ENCODE results near the gene TMEM201. TPM values are rescaled to one million over a fixed set of nuclear protein-coding genes. Genes with fewer than 3 reads are reported as not detected.

The TMEM201 gene
- total and polyA plus RNA-seq, 2 of the 8 experiments (the other 6 are each of a cell fraction or from before 2014, with no cell fraction given): 8.2 to 27.1 TPM

GRCh38 chr1:9600861-9601834 is 12.4 kb downstream of the TMEM201 start:
- Histone ChIP-seq H4K5ac (ENCODE audit: insufficient read length, low read depth, low read length) (no peak overlapping the region), H3K9ac (replicated peaks in 1 of 4; ENCODE audit: extremely low read depth in 1 of 4, low read depth in 3 of 4, low read length in 3 of 4) (no peak overlapping the region), H3K18ac (ENCODE audit: extremely low read depth, low read length) (no peak overlapping the region), H2BK12ac (ENCODE audit: low read depth, low read length) (no peak overlapping the region), H3K56ac (replicated peaks; ENCODE audit: insufficient read length, low read depth, low read length) (no peak overlapping the region), H2BK15ac (ENCODE audit: low read length) (no peak overlapping the region), H4K8ac (ENCODE audit: extremely low read depth, insufficient read depth, low read length) (no peak overlapping the region), H3K23me2 (ENCODE audit: low read depth, low read length) (no peaks in the 10 kb centered on the region), H3K36me3 (ENCODE audit: control insufficient read depth in 2 of 4, insufficient read depth in 4 of 4, low read length in 3 of 4) (peaks cover 6 to 28% (median 19%) of the 10 kb centered on the region in 4 experiments; a peak in 7 of 8 replicates), H3K79me1 (ENCODE audit: low read depth, low read length) (peaks cover 4% of the 10 kb centered on the region), H3K4ac (replicated peaks; ENCODE audit: insufficient read length, low read depth, low read length) (no peak overlapping the region), H3K4me1 (replicated peaks in 1 of 4; ENCODE audit: control insufficient read depth in 3 of 4, insufficient read depth in 4 of 4, low read length in 3 of 4) (no peaks in the 10 kb centered on the region; a peak in 1 of 7 replicates), H2BK20ac (ENCODE audit: low read length) (no peak overlapping the region), H2BK120ac (replicated peaks; ENCODE audit: low read depth, low read length) (no peak overlapping the region), H3K4me3 (ENCODE audit: extremely low read depth in 1 of 4, insufficient read depth in 2 of 4, low read depth in 3 of 4, low read length in 4 of 4) (no peak overlapping the region), H3K9me3 (ENCODE audit: insufficient read depth in 2 of 2, low read depth in 1 of 2, low read length in 1 of 2) (no peaks in the 10 kb centered on the region), H3K27ac (ENCODE audit: low read depth, low read length) (no peak overlapping the region), H3K27me3 (replicated peaks in 1 of 4; ENCODE audit: control insufficient read depth in 3 of 4, extremely low read depth in 1 of 4, insufficient read depth in 3 of 4, low read length in 3 of 4) (no peaks in the 10 kb centered on the region), H2AFZ (ENCODE audit: low read length) (no peak overlapping the region), H2BK5ac (ENCODE audit: low read depth, low read length) (no peak overlapping the region), H3K79me2 (ENCODE audit: control insufficient read depth in 1 of 2, insufficient read depth in 2 of 2, low read length in 2 of 2) (peaks cover 0 to under 1% of the 10 kb centered on the region in 2 experiments; a peak in 1 of 4 replicates), H4K20me1 (replicated peaks in 1 of 2; ENCODE audit: control insufficient read depth in 1 of 2, insufficient read depth in 2 of 2, low read length in 2 of 2) (peaks cover 6 to 11% of the 10 kb centered on the region in 2 experiments), H2AK5ac (ENCODE audit: low read depth, low read length) (no peak overlapping the region), H3K23ac (ENCODE audit: insufficient read length) (no peak overlapping the region), H3K4me2 (ENCODE audit: insufficient read depth in 1 of 2, low read depth in 2 of 2, low read length in 2 of 2) (no peak overlapping the region), H4K91ac (replicated peaks; ENCODE audit: insufficient read length, low read length) (no peak overlapping the region), H3K14ac (ENCODE audit: insufficient read length) (no peak overlapping the region)
- ChIA-PET CTCF (ENCODE audit: partially characterized antibody) (no interaction called here), POLR2A (ENCODE audit: partially characterized antibody) (interaction anchor here (1.5 kb wide), 1 partner anchor 11 kb away, joined by 3 read pairs; no protein-coding TSS in a partner anchor)
- DNase-seq (ENCODE audit: low read depth in 1 of 2, low spot score in 2 of 2) (no peak), FAIRE-seq (no peak)
- 95% methylated on average over 38 of the region's 39 CpGs; no CpG with 5 or more reads in 1 of the 2 experiments for WGBS, 2 experiments (ENCODE audit: extremely low coverage in 1 of 2, insufficient coverage in 1 of 2, insufficient read length in 1 of 2, insufficient replicate concordance in 2 of 2, low coverage in 1 of 2, low lambda C conversion rate in 2 of 2, missing lambda C conversion rate in 1 of 2)
- TF ChIP-seq CREB1 (IDR thresholded peaks at IDR 0.05) (no peak), CHD1 (IDR thresholded peaks at IDR 0.05; ENCODE audit: low read depth, low read length) (no peak), CBX5 (IDR thresholded peaks at IDR 0.05; ENCODE audit: low read depth, low read length) (no peak), SRF (IDR thresholded peaks at IDR 0.05; ENCODE audit: low read depth, low read length) (no peak), RFX5 (IDR thresholded peaks at IDR 0.05; ENCODE audit: borderline replicate concordance, low read depth, low read length) (no peak), KDM1A (IDR thresholded peaks at IDR 0.05; ENCODE audit: borderline replicate concordance, low read length) (no peak), RBBP5 (IDR thresholded peaks at IDR 0.05; ENCODE audit: borderline replicate concordance, low read depth, low read length) (no peak), TEAD4 (IDR thresholded peaks at IDR 0.05; ENCODE audit: low read depth, low read length) (no peak)
